HCT116 (cell line): ENCODE results near the gene BAIAP2. TPM values are rescaled to one million over a fixed set of nuclear protein-coding genes. Genes with fewer than 3 reads are reported as not detected.

Experiments
- ATAC-seq: fragments of 200-7000 bp; cut with Tn5 transposase; 2 replicates; pipeline ENCODE4 v1.9.1; 2020; ENCODE audit warnings: mild to moderate bottlenecking, moderate library complexity
- BruUV-seq: library from RNA; stranded (reverse); fragments of 400-500 nt; replicated peaks from 2 replicates; lab custom pipeline; 2021; lab: Mats Ljungman, UMichigan
- CTCF ChIA-PET: fragments of 300-600 bp; sonication (Branson Sonifier 250); formaldehyde crosslinking; loops from one replicate; lab custom pipeline; 2021; ENCODE audit warnings: antibody characterized with exemption; lab: Charles Lee
- POLR2A ChIA-PET: fragments of 300-600, 350-600 bp; sonication (Branson Sonifier 250); formaldehyde crosslinking; loops from one replicate; lab custom pipeline; 2021; ENCODE audit warnings: antibody characterized with exemption; lab: Charles Lee
- RAD21 ChIA-PET, 2 experiments: fragments of 300-600 bp; sonication (Branson Sonifier 250); formaldehyde crosslinking; loops; one replicate each; lab custom pipeline; 2023; ENCODE audit warnings: low total read pairs in 2 of 2; ENCODE audit not compliant: uncharacterized antibody in 2 of 2, unreplicated experiment in 2 of 2, low non-redundant PET in 1 of 2; lab: Charles Lee
- DNase-seq: peaks from one replicate; pipeline ENCODE4 v3.0.0-alpha.2; 2010; ENCODE audit warnings: low read depth, low spot score
- H2AFZ ChIP-seq: fragments of 200-600 bp; shearing (Covaris generic), sonication (generic); 2 replicates; pipeline ENCODE4 v1.6.1; 2017; ENCODE audit warnings: low read depth, mixed run types, mixed read lengths, antibody characterized with exemption, low read length; ENCODE audit not compliant: poor library complexity, severe bottlenecking
- H3K27ac ChIP-seq: 2 replicates; pipeline ENCODE4 v1.5.1; 2012; ENCODE audit warnings: low read depth, low read length
- H3K27me3 ChIP-seq: fragments of 200-600 bp; sonication (generic); 2 replicates; pipeline ENCODE4 v1.6.1; 2016; ENCODE audit warnings: mixed run types, low read length, mixed read lengths; ENCODE audit not compliant: insufficient read depth
- H3K36me3 ChIP-seq, 2 experiments: fragments of 200-500 bp in 1 of 2; fragments of 200-600 bp in 1 of 2; sonication (Bioruptor generic) in 1 of 2; sonication (generic) in 1 of 2; 2 replicates each; pipeline versions ENCODE4 v1.5.1 to v1.6.1; 2014 to 2016; ENCODE audit warnings: low read length in 2 of 2, inconsistent platforms in 1 of 2, mixed read lengths in 1 of 2, mixed run types in 1 of 2; ENCODE audit not compliant: insufficient read depth in 2 of 2, control insufficient read depth in 1 of 2
- H3K4me1 ChIP-seq, 2 experiments: fragments of 200-600 bp in 1 of 2; sonication (generic) in 1 of 2; 2 replicates each; pipeline versions ENCODE4 v1.5.1 to v1.6.1; 2012 to 2017; ENCODE audit warnings: low read length in 2 of 2, inconsistent platforms in 1 of 2, mild to moderate bottlenecking in 1 of 2, mixed read lengths in 1 of 2, mixed run types in 1 of 2, moderate library complexity in 1 of 2; ENCODE audit not compliant: insufficient read depth in 2 of 2, control insufficient read depth in 1 of 2
- H3K4me2 ChIP-seq: fragments of 200-600 bp; sonication (generic); 2 replicates; pipeline ENCODE4 v1.6.1; 2017; ENCODE audit warnings: mixed run types, low read length, mixed read lengths
- H3K4me3 ChIP-seq, 2 experiments: fragments of 200-600 bp in 1 of 2; sonication (generic) in 1 of 2; replicated peaks in 1 of 2; 2 replicates each; pipeline ENCODE4 v1.5.1; 2011 to 2016; ENCODE audit warnings: low read length in 2 of 2, control low read depth in 1 of 2, low read depth in 1 of 2, mild to moderate bottlenecking in 1 of 2, mixed read lengths in 1 of 2, mixed run types in 1 of 2
- H3K79me2 ChIP-seq: fragments of 200-600 bp; sonication (generic); 2 replicates; pipeline ENCODE4 v1.6.1; 2017; ENCODE audit warnings: mild to moderate bottlenecking, mixed run types, low read length, moderate library complexity, mixed read lengths; ENCODE audit not compliant: insufficient read depth
- H3K9ac ChIP-seq: fragments of 200-600 bp; sonication (generic); 2 replicates; pipeline ENCODE4 v1.6.1; 2016; ENCODE audit warnings: low read length, mixed read lengths
- H3K9me2 ChIP-seq: fragments of 200-600 bp; sonication (generic), shearing (Covaris generic); 2 replicates; pipeline ENCODE4 v1.6.1; 2017; ENCODE audit warnings: mixed run types, mild to moderate bottlenecking, moderate library complexity; ENCODE audit not compliant: insufficient read depth
- H3K9me3 ChIP-seq, 2 experiments: fragments of 200-500 bp in 1 of 2; fragments of 200-600 bp in 1 of 2; sonication (Bioruptor generic) in 1 of 2; sonication (generic) in 1 of 2; 2 replicates each; pipeline ENCODE4 v1.6.1; 2014 to 2017; ENCODE audit warnings: low read length in 2 of 2, mixed read lengths in 2 of 2, inconsistent platforms in 1 of 2, low read depth in 1 of 2, mild to moderate bottlenecking in 1 of 2, mixed run types in 1 of 2, moderate library complexity in 1 of 2; ENCODE audit not compliant: control insufficient read depth in 1 of 2, insufficient read depth in 1 of 2
- H4K20me1 ChIP-seq: fragments of 200-600 bp; sonication (generic), shearing (Covaris generic); 2 replicates; pipeline ENCODE4 v1.6.1; 2017; ENCODE audit warnings: mixed run types, mild to moderate bottlenecking, moderate library complexity; ENCODE audit not compliant: insufficient read depth
- CEBPB ChIP-seq: IDR thresholded peaks from 2 replicates; pipeline ENCODE4 v1.6.1; 2012; ENCODE audit warnings: low read depth
- EGR1 ChIP-seq: IDR thresholded peaks from 2 replicates; pipeline ENCODE4 v1.6.1; 2012; ENCODE audit warnings: low read depth
- ELF1 ChIP-seq: IDR thresholded peaks from 2 replicates; pipeline ENCODE4 v1.6.1; 2012; ENCODE audit warnings: low read depth, borderline replicate concordance
- EZH2phosphoT487 ChIP-seq: fragments of 200-600 bp; IDR thresholded peaks from 2 replicates; pipeline ENCODE4 v1.6.1; 2018; ENCODE audit warnings: antibody characterized with exemption, borderline replicate concordance
- JUND ChIP-seq: IDR thresholded peaks from 2 replicates; pipeline ENCODE4 v1.6.1; 2012
- POLR2A ChIP-seq: IDR thresholded peaks from 2 replicates; pipeline ENCODE4 v1.7.0; 2011; ENCODE audit warnings: borderline replicate concordance; ENCODE audit not compliant: insufficient read depth, insufficient read length; ENCODE audit errors: extremely low read depth
- RAD21 ChIP-seq: IDR thresholded peaks from 2 replicates; pipeline ENCODE4 v1.6.1; 2012; ENCODE audit warnings: low read depth, mild to moderate bottlenecking
- SIN3A ChIP-seq: IDR thresholded peaks from 2 replicates; pipeline ENCODE4 v1.6.1; 2012; ENCODE audit warnings: low read depth
- SP1 ChIP-seq: IDR thresholded peaks from 2 replicates; pipeline ENCODE4 v1.6.1; 2012; ENCODE audit warnings: low read depth
- SRF ChIP-seq: IDR thresholded peaks from 2 replicates; pipeline ENCODE4 v1.6.1; 2012; ENCODE audit warnings: low read depth
- TCF7L2 ChIP-seq: IDR thresholded peaks from 2 replicates; pipeline ENCODE4 v1.7.0; 2011; ENCODE audit warnings: borderline replicate concordance, inconsistent platforms; ENCODE audit not compliant: insufficient read depth, insufficient read length; ENCODE audit errors: extremely low read depth
- YY1 ChIP-seq: IDR thresholded peaks from 2 replicates; pipeline ENCODE4 v1.6.1; 2011; ENCODE audit warnings: low read length, low read depth, moderate library complexity, mild to moderate bottlenecking; ENCODE audit not compliant: insufficient replicate concordance; ENCODE audit errors: extremely low read depth
- ZFX ChIP-seq: fragments of 450-650 bp; IDR thresholded peaks from 2 replicates; pipeline ENCODE4 v1.6.1; 2017
- ZNF274 ChIP-seq: fragments of 200-500 bp; sonication (Bioruptor generic); IDR thresholded peaks from 2 replicates; pipeline ENCODE4 v1.6.1; 2014; ENCODE audit warnings: mild to moderate bottlenecking, low read depth, low read length, inconsistent platforms
- intact Hi-C: fragments of 100-400 bp; cut with micrococcal nuclease; formaldehyde crosslinking; loops from 2 replicates; pipeline ENCODE4 v1.10.0; 2022
- total RNA-seq: library from RNA; stranded (reverse); gene quantifications from one replicate; pipeline ENCODE4 v1.2.1, GENCODE V29; 2021; ENCODE audit not compliant: unreplicated experiment
- TF ChIP-seq, protein P1 (sequence below), 3 experiments: fragments of 200-600 bp in 1 of 3; sonication (generic) in 1 of 3; IDR thresholded peaks in 2 of 3; conservative IDR thresholded peaks in 1 of 3; 2 replicates each; pipeline ENCODE4 v1.5.1; 2012 to 2017; ENCODE audit warnings: low read depth in 2 of 3, low read length in 2 of 3, antibody characterized with exemption in 1 of 3, borderline replicate concordance in 1 of 3, control low read depth in 1 of 3, mild to moderate bottlenecking in 1 of 3, mixed read lengths in 1 of 3, mixed run types in 1 of 3, moderate library complexity in 1 of 3; ENCODE audit not compliant: insufficient read depth in 1 of 3
- TF ChIP-seq, protein P2 (sequence below): IDR thresholded peaks from 2 replicates; pipeline ENCODE4 v1.6.1; 2012
- TF ChIP-seq, protein P3 (sequence below): IDR thresholded peaks from 2 replicates; pipeline ENCODE4 v1.6.1; 2011; ENCODE audit warnings: mild to moderate bottlenecking, low read length, moderate library complexity; ENCODE audit not compliant: insufficient replicate concordance; ENCODE audit errors: extremely low read depth
- TF ChIP-seq, protein P4 (sequence below): IDR thresholded peaks from 2 replicates; pipeline ENCODE4 v1.6.1; 2012; ENCODE audit warnings: low read depth
- TF ChIP-seq, protein P5 (sequence below): IDR thresholded peaks from 2 replicates; pipeline ENCODE4 v1.6.1; 2012

Gene BAIAP2
- total RNA-seq, 1 experiment from 2014 or later: 105 TPM

GRCh38 chr17:81091774-81092517 lies 57.0 kb downstream of the BAIAP2 start:
- Histone ChIP-seq H3K27ac (peak overlapping the region; percentile 23; the same call in 1 of the 2 replicates), H3K36me3 (peaks cover 5 to 30% of the 10 kb centered on the region in 2 experiments; a peak in 2 of 4 replicates), H4K20me1 (no peaks in the 10 kb centered on the region), H3K4me2 (peak overlapping the region; percentile 2; the same call in 1 of the 2 replicates), H3K9ac (peak overlapping the region; percentile 10; the same call in 1 of the 2 replicates), H3K4me1 (peaks cover 61 to 79% of the 10 kb centered on the region in 2 experiments), H3K4me3 (no peak overlapping the region), H3K79me2 (peaks cover 17% of the 10 kb centered on the region; the same call in 1 of the 2 replicates), H3K9me2 (no peaks in the 10 kb centered on the region), H3K27me3 (no peaks in the 10 kb centered on the region), H2AFZ (no peak overlapping the region), H3K9me3 (no peaks in the 10 kb centered on the region)
- ChIA-PET RAD21 (no interaction called here), CTCF (no interaction called here), POLR2A (no interaction called here)
- ATAC-seq (no peak), DNase-seq (no peak)
- no TSS peak for BruUV-seq
- intact Hi-C loops: no loop called here
- no peak for TF ChIP-seq ZFX
- TF ChIP-seq EGR1: no peak
- no peak for TF ChIP-seq SP1
- TF ChIP-seq POLR2A: no peak
- TF ChIP-seq TCF7L2: no peak
- no peak for TF ChIP-seq YY1
- no peak for TF ChIP-seq EZH2phosphoT487
- TF ChIP-seq, protein P1, sequence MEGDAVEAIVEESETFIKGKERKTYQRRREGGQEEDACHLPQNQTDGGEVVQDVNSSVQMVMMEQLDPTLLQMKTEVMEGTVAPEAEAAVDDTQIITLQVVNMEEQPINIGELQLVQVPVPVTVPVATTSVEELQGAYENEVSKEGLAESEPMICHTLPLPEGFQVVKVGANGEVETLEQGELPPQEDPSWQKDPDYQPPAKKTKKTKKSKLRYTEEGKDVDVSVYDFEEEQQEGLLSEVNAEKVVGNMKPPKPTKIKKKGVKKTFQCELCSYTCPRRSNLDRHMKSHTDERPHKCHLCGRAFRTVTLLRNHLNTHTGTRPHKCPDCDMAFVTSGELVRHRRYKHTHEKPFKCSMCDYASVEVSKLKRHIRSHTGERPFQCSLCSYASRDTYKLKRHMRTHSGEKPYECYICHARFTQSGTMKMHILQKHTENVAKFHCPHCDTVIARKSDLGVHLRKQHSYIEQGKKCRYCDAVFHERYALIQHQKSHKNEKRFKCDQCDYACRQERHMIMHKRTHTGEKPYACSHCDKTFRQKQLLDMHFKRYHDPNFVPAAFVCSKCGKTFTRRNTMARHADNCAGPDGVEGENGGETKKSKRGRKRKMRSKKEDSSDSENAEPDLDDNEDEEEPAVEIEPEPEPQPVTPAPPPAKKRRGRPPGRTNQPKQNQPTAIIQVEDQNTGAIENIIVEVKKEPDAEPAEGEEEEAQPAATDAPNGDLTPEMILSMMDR (IDR thresholded peaks at IDR 0.05 in 2 of 3, conservative IDR thresholded peaks at IDR 0.05 in 1 of 3; ENCODE audit: borderline replicate concordance in 1 of 3, insufficient read depth in 1 of 3, low read depth in 2 of 3, low read length in 2 of 3): no peak
- TF ChIP-seq, protein P2, sequence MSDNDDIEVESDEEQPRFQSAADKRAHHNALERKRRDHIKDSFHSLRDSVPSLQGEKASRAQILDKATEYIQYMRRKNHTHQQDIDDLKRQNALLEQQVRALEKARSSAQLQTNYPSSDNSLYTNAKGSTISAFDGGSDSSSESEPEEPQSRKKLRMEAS: no peak
- TF ChIP-seq, protein P3, sequence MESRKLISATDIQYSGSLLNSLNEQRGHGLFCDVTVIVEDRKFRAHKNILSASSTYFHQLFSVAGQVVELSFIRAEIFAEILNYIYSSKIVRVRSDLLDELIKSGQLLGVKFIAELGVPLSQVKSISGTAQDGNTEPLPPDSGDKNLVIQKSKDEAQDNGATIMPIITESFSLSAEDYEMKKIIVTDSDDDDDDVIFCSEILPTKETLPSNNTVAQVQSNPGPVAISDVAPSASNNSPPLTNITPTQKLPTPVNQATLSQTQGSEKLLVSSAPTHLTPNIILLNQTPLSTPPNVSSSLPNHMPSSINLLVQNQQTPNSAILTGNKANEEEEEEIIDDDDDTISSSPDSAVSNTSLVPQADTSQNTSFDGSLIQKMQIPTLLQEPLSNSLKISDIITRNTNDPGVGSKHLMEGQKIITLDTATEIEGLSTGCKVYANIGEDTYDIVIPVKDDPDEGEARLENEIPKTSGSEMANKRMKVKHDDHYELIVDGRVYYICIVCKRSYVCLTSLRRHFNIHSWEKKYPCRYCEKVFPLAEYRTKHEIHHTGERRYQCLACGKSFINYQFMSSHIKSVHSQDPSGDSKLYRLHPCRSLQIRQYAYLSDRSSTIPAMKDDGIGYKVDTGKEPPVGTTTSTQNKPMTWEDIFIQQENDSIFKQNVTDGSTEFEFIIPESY: no peak
- TF ChIP-seq, protein P4, sequence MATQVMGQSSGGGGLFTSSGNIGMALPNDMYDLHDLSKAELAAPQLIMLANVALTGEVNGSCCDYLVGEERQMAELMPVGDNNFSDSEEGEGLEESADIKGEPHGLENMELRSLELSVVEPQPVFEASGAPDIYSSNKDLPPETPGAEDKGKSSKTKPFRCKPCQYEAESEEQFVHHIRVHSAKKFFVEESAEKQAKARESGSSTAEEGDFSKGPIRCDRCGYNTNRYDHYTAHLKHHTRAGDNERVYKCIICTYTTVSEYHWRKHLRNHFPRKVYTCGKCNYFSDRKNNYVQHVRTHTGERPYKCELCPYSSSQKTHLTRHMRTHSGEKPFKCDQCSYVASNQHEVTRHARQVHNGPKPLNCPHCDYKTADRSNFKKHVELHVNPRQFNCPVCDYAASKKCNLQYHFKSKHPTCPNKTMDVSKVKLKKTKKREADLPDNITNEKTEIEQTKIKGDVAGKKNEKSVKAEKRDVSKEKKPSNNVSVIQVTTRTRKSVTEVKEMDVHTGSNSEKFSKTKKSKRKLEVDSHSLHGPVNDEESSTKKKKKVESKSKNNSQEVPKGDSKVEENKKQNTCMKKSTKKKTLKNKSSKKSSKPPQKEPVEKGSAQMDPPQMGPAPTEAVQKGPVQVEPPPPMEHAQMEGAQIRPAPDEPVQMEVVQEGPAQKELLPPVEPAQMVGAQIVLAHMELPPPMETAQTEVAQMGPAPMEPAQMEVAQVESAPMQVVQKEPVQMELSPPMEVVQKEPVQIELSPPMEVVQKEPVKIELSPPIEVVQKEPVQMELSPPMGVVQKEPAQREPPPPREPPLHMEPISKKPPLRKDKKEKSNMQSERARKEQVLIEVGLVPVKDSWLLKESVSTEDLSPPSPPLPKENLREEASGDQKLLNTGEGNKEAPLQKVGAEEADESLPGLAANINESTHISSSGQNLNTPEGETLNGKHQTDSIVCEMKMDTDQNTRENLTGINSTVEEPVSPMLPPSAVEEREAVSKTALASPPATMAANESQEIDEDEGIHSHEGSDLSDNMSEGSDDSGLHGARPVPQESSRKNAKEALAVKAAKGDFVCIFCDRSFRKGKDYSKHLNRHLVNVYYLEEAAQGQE: no peak
- no peak for TF ChIP-seq CEBPB
- TF ChIP-seq ELF1: no peak
- TF ChIP-seq SIN3A: no peak
- no peak for TF ChIP-seq RAD21
- no peak for TF ChIP-seq SRF
- no peak for TF ChIP-seq JUND
- no peak for TF ChIP-seq ZNF274
- TF ChIP-seq, protein P5, sequence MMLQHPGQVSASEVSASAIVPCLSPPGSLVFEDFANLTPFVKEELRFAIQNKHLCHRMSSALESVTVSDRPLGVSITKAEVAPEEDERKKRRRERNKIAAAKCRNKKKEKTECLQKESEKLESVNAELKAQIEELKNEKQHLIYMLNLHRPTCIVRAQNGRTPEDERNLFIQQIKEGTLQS: no peak
